Uterus (tissue), 4 donors: Measurements from ENCODE around the gene APCDD1. TPM values are rescaled to one million over a fixed set of nuclear protein-coding genes. Genes with fewer than 3 reads are reported as not detected.

Source experiments
- DNase-seq, 2 donors: peaks; one replicate each; pipeline ENCODE4 v3.0.0-alpha.2; 2019 to 2020
- H3K27ac ChIP-seq, 2 donors: fragments of 200-600 bp; sonication (generic); 1 replicate in 1 of 2; 2 replicates in 1 of 2; pipeline ENCODE4 v1.5.1; 2016 to 2018
- H3K27me3 ChIP-seq, 2 donors: fragments of 200-600 bp; sonication (generic); one replicate each; pipeline ENCODE4 v1.5.1; 2018 to 2019; ENCODE audit warnings: control low read depth in 1 of 2
- H3K36me3 ChIP-seq, 2 donors: fragments of 200-600 bp; sonication (generic); one replicate each; pipeline ENCODE4 v1.5.1; 2019; ENCODE audit warnings: control low read depth in 1 of 2
- H3K4me1 ChIP-seq, 2 donors: fragments of 200-600 bp; sonication (generic); one replicate each; pipeline ENCODE4 v1.5.1; 2018 to 2019; ENCODE audit warnings: control low read depth in 1 of 2
- H3K4me3 ChIP-seq, 2 donors: fragments of 200-600 bp; sonication (generic); 1 replicate in 1 of 2; 2 replicates in 1 of 2; pipeline ENCODE4 v1.5.1; 2018 to 2019; ENCODE audit warnings: mild to moderate bottlenecking in 1 of 2
- H3K9me3 ChIP-seq, 2 donors: fragments of 200-600 bp; sonication (generic); one replicate each; pipeline ENCODE4 v1.5.1; 2019; ENCODE audit warnings: control low read depth in 1 of 2
- CTCF ChIP-seq, 4 experiments: fragments of 200-600 bp in 2 of 4; fragments of 450-650 bp in 2 of 4; sonication (generic) in 2 of 4; IDR thresholded peaks; one replicate each; pipeline ENCODE4 v1.5.1; 2016 to 2019; ENCODE audit warnings: antibody characterized with exemption in 4 of 4, mild to moderate bottlenecking in 2 of 4, moderate library complexity in 1 of 4
- POLR2A ChIP-seq, 2 donors: fragments of 450-650 bp; IDR thresholded peaks; one replicate each; pipeline ENCODE4 v1.6.1; 2016; ENCODE audit warnings: antibody characterized with exemption in 2 of 2, mild to moderate bottlenecking in 1 of 2, moderate library complexity in 1 of 2
- intact Hi-C: fragments of 100-400 bp; cut with DNase I; formaldehyde crosslinking; loops from one replicate; pipeline ENCODE4 v1.15.1; 2023; ENCODE audit warnings: low total_unique reads
- total RNA-seq, 4 donors: library from RNA; depleted of rRNA in 3 of 4; stranded (reverse); fragments of >200 nt in 3 of 4; gene quantifications; one replicate each; pipeline versions ENCODE4 v1.1.0 to v1.2.4, GENCODE V29; 2014 to 2023
- donor health status: DM: yes; HTN: yes; CAD: no.

APCDD1 gene
- total RNA-seq, 4 donors from 2014 or later, result 8.2 to 288 (median 113) TPM

DNA sequence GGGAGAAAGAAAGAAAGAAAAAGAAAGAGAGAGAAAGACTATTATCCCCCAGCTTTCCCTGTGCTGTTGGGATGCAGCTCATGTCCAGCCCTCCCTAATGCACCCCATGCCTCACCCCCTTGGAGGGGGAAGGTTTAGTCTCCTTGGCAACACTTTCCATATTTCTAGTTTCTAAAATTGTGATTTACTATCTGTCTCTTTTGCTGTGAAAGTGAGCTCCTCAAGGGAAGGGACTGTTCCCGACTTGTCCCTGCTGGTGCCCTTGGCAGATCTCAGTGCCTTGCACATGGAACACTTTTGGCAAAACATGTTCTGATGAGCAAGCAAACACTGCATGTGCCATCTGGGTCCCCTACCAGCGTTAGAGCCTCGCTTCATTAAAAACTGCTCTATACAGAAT lies 59.6 kb downstream of the APCDD1 start:
- H3K27me3 ChIP-seq, result no peaks in the 10 kb centered on the region
- H3K36me3 ChIP-seq, result no peaks in the 10 kb centered on the region
- no peaks in the 10 kb centered on the region for H3K9me3 ChIP-seq
- DNase-seq, result no peak
- H3K27ac ChIP-seq, result peak overlapping the region; percentile 37 to 54
- no peak overlapping the region for H3K4me3 ChIP-seq
- H3K4me1 ChIP-seq, result peaks cover 6% of the 10 kb centered on the region in 2 donors
- TF ChIP-seq POLR2A (IDR thresholded peaks at IDR 0.05) (no peak), CTCF (IDR thresholded peaks at IDR 0.05) (no peak)
- intact Hi-C loops, result no loop called here

GRCh38 chr18:10514601-10515000 lies 60.2 kb downstream of the APCDD1 start:
- no peak for DNase-seq
- intact Hi-C loops, result no loop called here
- Histone ChIP-seq H3K4me3 (no peak overlapping the region), H3K36me3 (no peaks in the 10 kb centered on the region), H3K9me3 (no peaks in the 10 kb centered on the region), H3K27ac (peak overlapping the region; percentile 25 to 37), H3K4me1 (peaks cover 9 to 11% of the 10 kb centered on the region in 2 donors), H3K27me3 (no peaks in the 10 kb centered on the region)
- TF ChIP-seq CTCF (IDR thresholded peaks at IDR 0.05), result no peak
- no peak for TF ChIP-seq POLR2A (IDR thresholded peaks at IDR 0.05)

GRCh38 chr18:10515456-10515855 lies 61.0 kb downstream of the APCDD1 start:
- TF ChIP-seq CTCF (IDR thresholded peaks at IDR 0.05) (no peak), POLR2A (IDR thresholded peaks at IDR 0.05) (no peak)
- no peaks in the 10 kb centered on the region for H3K36me3 ChIP-seq
- H3K27me3 ChIP-seq, result no peaks in the 10 kb centered on the region
- H3K9me3 ChIP-seq, result no peaks in the 10 kb centered on the region
- DNase-seq, result no peak
- H3K4me3 ChIP-seq, result no peak overlapping the region
- intact Hi-C loops, result no loop called here
- H3K4me1 ChIP-seq, result peaks cover 9 to 15% of the 10 kb centered on the region in 2 donors
- H3K27ac ChIP-seq, result peak overlapping the region in 1 of 2 donors; percentile 35

DNA sequence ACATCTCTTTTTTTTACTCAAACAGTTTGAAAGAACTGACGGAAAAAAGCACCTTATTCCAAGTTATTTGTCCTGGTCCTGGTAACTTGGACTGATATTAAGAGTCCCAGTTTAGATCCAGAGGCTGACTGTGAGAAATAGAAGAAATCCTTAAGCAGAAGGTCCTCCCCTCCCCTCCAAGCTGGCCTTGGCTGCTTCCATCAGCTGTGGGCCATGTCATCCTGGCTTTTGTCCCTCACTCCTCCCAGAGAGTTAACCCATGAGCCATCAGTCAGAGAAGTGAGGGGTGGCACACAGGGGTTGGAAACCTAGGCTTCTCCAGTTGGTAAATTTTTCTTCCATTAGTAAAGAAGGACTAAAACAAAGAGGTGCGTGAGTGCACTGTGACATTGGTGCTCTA lies 61.6 kb downstream of the APCDD1 start:
- Histone ChIP-seq H3K4me1 (peaks cover 9 to 15% of the 10 kb centered on the region in 2 donors), H3K4me3 (no peak overlapping the region), H3K27ac (peak overlapping the region in 1 of 2 donors; percentile 35), H3K36me3 (no peaks in the 10 kb centered on the region), H3K27me3 (no peaks in the 10 kb centered on the region), H3K9me3 (no peaks in the 10 kb centered on the region)
- DNase-seq, result no peak
- no peak for TF ChIP-seq CTCF (IDR thresholded peaks at IDR 0.05)
- TF ChIP-seq POLR2A (IDR thresholded peaks at IDR 0.05), result no peak
- intact Hi-C loops, result no loop called here

GRCh38 chr18:10518595-10519255 lies 64.3 kb downstream of the APCDD1 start:
- intact Hi-C loops, result no loop called here

More at GRCh38 chr18:10518595-10519255, 64.3 kb downstream of the APCDD1 start:
- Histone ChIP-seq H3K27ac (peak overlapping the region; percentile 53), H3K4me3 (no peak overlapping the region), H3K4me1 (peaks cover 9 to 19% of the 10 kb centered on the region in 2 donors), H3K9me3 (no peaks in the 10 kb centered on the region), H3K36me3 (no peaks in the 10 kb centered on the region), H3K27me3 (no peaks in the 10 kb centered on the region)
- peak; percentile 69 to 70 for DNase-seq
- TF ChIP-seq POLR2A (IDR thresholded peaks at IDR 0.05) (no peak), CTCF (IDR thresholded peaks at IDR 0.05) (peak; percentile 51 to 66 (median 58))
